ENCODE data around the gene ST7.

GRCh38 chr7:117183729-117184128, 230.4 kb downstream of the ST7 start:
- TF ChIP-seq CTCF (IDR thresholded peaks at IDR 0.05) (no peak), POLR2A (IDR thresholded peaks at IDR 0.05) (no peak)
